Coronary artery (tissue), 2 donors: ENCODE results near the gene TKT.
A peak's percentile ranks its signal among the peaks of the same experiment; 100 is the strongest.
"Not testable (repeated sequence)": the region's sequence is repeated elsewhere in the genome, so short reads cannot be mapped to it uniquely, and the experiment has no call there.

Experiments used
- DNase-seq: peaks from one replicate; pipeline ENCODE4 v3.0.0-alpha.2; 2017; ENCODE audit warnings: low spot score
- H3K27ac ChIP-seq, 2 donors: fragments of 200-600 bp; sonication (generic); one replicate each; pipeline ENCODE4 v1.5.1; 2016 to 2019
- H3K4me3 ChIP-seq: fragments of 200-600 bp; sonication (generic); 2 replicates; pipeline ENCODE4 v1.5.1; 2016; ENCODE audit warnings: mild to moderate bottlenecking, moderate library complexity
- TF ChIP-seq, protein P1 (sequence below): fragments of 200-600 bp; sonication (generic); IDR thresholded peaks from one replicate; pipeline ENCODE4 v1.5.1; 2019; ENCODE audit warnings: antibody characterized with exemption

Gene TKT, protein sequence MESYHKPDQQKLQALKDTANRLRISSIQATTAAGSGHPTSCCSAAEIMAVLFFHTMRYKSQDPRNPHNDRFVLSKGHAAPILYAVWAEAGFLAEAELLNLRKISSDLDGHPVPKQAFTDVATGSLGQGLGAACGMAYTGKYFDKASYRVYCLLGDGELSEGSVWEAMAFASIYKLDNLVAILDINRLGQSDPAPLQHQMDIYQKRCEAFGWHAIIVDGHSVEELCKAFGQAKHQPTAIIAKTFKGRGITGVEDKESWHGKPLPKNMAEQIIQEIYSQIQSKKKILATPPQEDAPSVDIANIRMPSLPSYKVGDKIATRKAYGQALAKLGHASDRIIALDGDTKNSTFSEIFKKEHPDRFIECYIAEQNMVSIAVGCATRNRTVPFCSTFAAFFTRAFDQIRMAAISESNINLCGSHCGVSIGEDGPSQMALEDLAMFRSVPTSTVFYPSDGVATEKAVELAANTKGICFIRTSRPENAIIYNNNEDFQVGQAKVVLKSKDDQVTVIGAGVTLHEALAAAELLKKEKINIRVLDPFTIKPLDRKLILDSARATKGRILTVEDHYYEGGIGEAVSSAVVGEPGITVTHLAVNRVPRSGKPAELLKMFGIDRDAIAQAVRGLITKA

DNA sequence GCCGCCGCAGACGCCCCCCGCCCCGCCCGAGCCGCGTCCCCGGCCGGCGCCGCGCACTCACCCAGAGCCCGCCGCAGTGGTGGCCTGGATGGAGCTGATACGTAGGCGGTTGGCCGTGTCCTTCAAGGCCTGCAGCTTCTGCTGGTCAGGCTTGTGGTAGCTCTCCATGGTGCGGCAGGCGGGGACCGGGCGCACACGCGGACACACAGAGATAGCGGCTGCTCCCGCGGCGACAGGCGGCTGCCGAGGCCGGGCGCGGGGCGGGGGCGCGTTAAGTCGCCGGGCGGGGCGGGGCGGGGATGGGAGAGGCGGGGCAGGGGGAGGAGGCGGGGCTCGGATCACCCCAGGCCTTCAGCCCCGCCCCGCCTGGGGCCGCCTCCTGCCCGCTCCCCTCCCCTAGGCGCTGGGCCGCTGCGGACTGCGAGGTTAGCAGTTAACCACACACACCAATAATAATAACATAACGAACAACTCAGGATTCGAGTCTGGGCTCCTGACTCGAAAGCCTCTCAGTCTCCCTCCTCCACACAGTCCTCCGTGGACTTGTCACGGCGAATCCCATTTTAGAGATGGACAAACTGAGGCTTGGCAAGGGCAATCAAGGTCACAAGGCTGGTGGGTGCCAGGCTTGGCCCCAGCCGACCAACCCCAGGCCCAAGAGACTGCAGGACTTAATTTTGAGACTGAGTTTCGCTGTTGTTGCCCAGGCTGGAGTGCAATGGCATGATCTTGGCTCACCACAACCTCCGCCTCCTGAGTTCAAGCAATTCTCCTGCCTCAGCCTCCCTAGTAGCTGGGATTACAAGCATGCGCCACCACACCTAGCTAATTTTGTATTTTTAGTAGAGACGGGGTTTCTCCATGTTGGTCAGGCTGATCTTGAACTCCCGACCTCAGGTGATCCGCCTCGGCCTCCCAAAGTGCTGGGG lies at the start of gene TKT:
TSS of gene TKT (minus strand) at position 248 of the 929 bp plus-strand sequence. CDS start at position 168, 80 bp downstream.
- Histone ChIP-seq H3K4me3 (peak within 1 kb of the TSS; percentile 98), H3K27ac (peak within 1 kb of the TSS; percentile 48 to 95)
- DNase-seq, result peak; percentile 88
- TF ChIP-seq, protein P1, sequence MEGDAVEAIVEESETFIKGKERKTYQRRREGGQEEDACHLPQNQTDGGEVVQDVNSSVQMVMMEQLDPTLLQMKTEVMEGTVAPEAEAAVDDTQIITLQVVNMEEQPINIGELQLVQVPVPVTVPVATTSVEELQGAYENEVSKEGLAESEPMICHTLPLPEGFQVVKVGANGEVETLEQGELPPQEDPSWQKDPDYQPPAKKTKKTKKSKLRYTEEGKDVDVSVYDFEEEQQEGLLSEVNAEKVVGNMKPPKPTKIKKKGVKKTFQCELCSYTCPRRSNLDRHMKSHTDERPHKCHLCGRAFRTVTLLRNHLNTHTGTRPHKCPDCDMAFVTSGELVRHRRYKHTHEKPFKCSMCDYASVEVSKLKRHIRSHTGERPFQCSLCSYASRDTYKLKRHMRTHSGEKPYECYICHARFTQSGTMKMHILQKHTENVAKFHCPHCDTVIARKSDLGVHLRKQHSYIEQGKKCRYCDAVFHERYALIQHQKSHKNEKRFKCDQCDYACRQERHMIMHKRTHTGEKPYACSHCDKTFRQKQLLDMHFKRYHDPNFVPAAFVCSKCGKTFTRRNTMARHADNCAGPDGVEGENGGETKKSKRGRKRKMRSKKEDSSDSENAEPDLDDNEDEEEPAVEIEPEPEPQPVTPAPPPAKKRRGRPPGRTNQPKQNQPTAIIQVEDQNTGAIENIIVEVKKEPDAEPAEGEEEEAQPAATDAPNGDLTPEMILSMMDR, result no peak

DNA sequence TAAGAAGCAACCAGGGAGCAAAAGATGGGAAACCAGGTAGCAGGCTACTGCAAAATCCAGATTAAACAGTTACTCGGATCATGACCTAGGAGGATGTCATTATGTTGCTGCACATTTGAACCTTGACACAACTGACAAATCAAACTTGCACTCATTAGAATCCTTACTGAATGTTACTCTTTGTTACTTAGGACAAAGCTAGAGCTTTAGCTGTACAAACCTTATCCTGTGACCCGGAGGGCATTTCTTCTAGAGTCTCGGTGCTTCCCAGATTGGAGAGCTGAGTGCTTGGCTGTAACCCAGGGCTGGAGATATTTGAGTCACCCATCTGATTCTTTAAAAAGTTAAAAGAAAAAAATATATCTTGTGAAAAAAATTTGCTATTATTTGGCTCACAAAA lies 48.1 kb upstream of the TKT start:
- H3K4me3 ChIP-seq, result no peak overlapping the region
- TF ChIP-seq, protein P1, result no peak
- no peak for DNase-seq
- H3K27ac ChIP-seq, result peak overlapping the region in 1 of 2 donors; percentile 8

DNA sequence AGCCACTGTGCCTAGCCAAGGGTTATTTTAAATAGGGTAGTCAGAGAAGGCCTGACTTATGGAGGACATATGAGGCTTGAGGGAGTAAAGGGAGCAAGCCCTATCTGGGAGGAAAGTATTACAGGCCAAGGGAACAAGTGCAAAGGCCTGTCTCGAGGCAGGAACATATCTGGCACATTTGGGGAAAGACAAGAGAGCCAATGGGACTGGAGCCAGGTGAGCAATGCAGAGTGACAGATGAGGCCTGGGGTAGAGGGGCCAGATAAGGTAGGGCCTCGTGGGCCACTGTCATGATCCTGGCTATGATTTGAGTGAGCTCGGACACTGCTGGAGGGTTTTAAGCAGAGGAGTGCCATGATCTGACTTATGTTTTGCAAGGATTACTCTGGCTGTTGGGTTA lies 47.7 kb upstream of the TKT start:
- Histone ChIP-seq H3K4me3 (no peak overlapping the region), H3K27ac (peak overlapping the region in 1 of 2 donors; percentile 8)
- TF ChIP-seq, protein P1, result no peak
- DNase-seq, result no peak

DNA sequence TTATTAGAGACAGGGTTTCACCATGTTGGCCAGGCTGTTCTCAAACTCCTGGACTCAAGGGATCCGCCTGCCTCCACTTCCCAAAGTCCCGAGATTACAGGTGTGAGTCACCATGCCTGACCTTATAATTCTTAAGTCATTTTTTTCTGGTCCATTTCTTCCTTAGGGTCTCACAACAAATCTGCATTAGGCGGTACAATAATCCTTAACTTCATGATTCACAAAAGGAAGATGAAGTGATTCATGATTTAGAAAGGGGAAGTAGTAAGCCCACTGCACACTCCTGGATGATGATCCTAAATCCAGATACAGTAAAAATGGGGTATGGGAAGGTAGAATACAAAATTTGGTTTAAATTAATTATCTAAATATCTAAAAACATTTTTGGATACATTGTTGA lies 45.0 kb upstream of the TKT start:
- DNase-seq, result no peak
- no peak overlapping the region for H3K4me3 ChIP-seq
- no peak overlapping the region for H3K27ac ChIP-seq
- TF ChIP-seq, protein P1, result no peak

DNA sequence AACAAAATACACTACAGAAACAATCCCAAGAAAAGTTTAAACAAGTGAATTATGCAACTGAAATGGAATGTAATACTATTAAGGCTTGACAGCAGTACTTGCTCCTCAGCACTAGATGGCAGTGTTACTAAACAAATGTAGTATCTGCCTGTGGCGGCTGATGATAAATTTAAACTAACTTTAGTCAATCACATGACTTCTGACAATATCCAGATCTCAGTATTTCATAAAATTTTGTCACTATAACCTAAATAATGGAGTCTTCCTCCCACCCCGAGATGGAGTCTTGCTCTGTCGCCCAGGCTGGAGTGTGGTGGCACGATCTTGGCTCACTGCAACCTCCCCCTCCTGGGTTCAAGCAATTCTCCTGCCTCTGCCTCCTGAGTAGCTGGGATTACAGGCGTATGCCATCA lies 43.8 kb upstream of the TKT start:
- DNase-seq, H3K4me3 ChIP-seq: not testable (repeated sequence)
- H3K27ac ChIP-seq, result peak overlapping the region; percentile 46 to 50
- TF ChIP-seq, protein P1, result peak; percentile 69

DNA sequence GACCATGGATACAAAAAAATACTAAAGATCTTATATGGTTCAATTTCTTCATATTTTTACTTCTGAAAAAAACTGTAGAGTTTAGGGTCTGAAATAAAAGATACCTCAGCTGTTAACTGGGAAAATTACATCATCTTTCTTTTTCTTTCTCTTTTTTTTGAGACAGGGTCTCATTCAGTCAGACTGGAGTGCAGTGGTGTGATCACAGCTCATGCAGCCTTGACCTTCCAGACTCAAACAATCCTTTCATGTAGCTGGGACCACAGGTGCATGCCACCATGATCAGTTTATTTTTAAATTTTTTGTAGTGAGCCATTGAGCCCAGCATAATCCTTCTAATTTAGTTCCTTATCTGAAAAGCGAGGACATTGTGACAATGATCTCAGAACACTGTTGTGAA lies 39.6 kb upstream of the TKT start:
- H3K4me3 ChIP-seq, result no peak overlapping the region
- H3K27ac ChIP-seq, result no peak overlapping the region
- TF ChIP-seq, protein P1, result no peak
- no peak for DNase-seq
